GDM1 (cell line): ENCODE data around the gene TET2.

Experiments used
- DNase-seq: peaks from one replicate; lab custom pipeline; 2025; lab: John Stamatoyannopoulos, UW

Gene TET2

GRCh38 chr4:105146276-105147015 is at the start of gene TET2:
TSS of gene TET2 (plus strand) at chr4:105146876. CDS start at chr4:105233943, 87,067 bp downstream.
- peak; percentile 81 for DNase-seq

- no peak for DNase-seq
These were observed 44.7 kb upstream of the TET2 start for GRCh38 chr4:105102016-105102415.

- no peak for DNase-seq
These were observed 40.2 kb upstream of the TET2 start for GRCh38 chr4:105106426-105106825.

- DNase-seq, result no peak
These were observed 39.4 kb upstream of the TET2 start for GRCh38 chr4:105107095-105107856.

- DNase-seq, result no peak
These were observed 37.7 kb upstream of the TET2 start for GRCh38 chr4:105108971-105109370.

- no peak for DNase-seq
These were observed 34.4 kb upstream of the TET2 start for GRCh38 chr4:105112274-105112673.

GRCh38 chr4:105113800-105114199 is 32.9 kb upstream of the TET2 start:
- no peak for DNase-seq

- no peak for DNase-seq
These were observed 29.9 kb upstream of the TET2 start for GRCh38 chr4:105116616-105117319.

- no peak for DNase-seq
These were observed 27.3 kb upstream of the TET2 start for GRCh38 chr4:105119356-105119755.

GRCh38 chr4:105120626-105121025 is 26.1 kb upstream of the TET2 start:
- DNase-seq, result no peak

- no peak for DNase-seq
These were observed 24.3 kb upstream of the TET2 start for GRCh38 chr4:105122350-105122749.

GRCh38 chr4:105126311-105127169 is 20.1 kb upstream of the TET2 start:
- DNase-seq, result no peak

- DNase-seq, result no peak
These were observed 19.6 kb upstream of the TET2 start for GRCh38 chr4:105127170-105127445.

GRCh38 chr4:105128208-105128607 is 18.5 kb upstream of the TET2 start:
- no peak for DNase-seq

- DNase-seq, result no peak
These were observed 17.2 kb upstream of the TET2 start for GRCh38 chr4:105129286-105130040.

- DNase-seq, result no peak
These were observed 15.7 kb upstream of the TET2 start for GRCh38 chr4:105130945-105131344.

GRCh38 chr4:105133976-105134375 is 12.7 kb upstream of the TET2 start:
- no peak for DNase-seq

- DNase-seq, result peak; percentile 31
These were observed 10.9 kb upstream of the TET2 start for GRCh38 chr4:105135785-105136184.

- DNase-seq, result no peak
These were observed 9.4 kb upstream of the TET2 start for GRCh38 chr4:105137121-105137875.

- DNase-seq, result no peak
These were observed 7.0 kb upstream of the TET2 start for GRCh38 chr4:105139646-105140045.
